Measurements from ENCODE around the gene DLEC1. TPM values are rescaled to one million over a fixed set of nuclear protein-coding genes. Genes with fewer than 3 reads are reported as not detected.

Gene DLEC1
- total RNA-seq, 4 donors from 2014 or later = 0.08 to 2.9 (median 0.57) TPM

GRCh38 chr3:38150780-38151528 lies 111.9 kb downstream of the DLEC1 start:
- no peak for TF ChIP-seq CTCF (IDR thresholded peaks at IDR 0.05)
- no peak for TF ChIP-seq POLR2A (IDR thresholded peaks at IDR 0.05)
- intact Hi-C loops (cut with DNase I; ENCODE audit: low total_unique reads) = no loop called here
- DNase-seq (ENCODE audit: low spot score in 2 of 2) = peak in 1 of 2 donors; percentile 15
- 78 to 81% methylated on average over 3 of the region's 3 CpGs for WGBS, 2 donors
- H3K4me3 ChIP-seq (ENCODE audit: low read depth, poor library complexity, severe bottlenecking) = no peak overlapping the region

DNA sequence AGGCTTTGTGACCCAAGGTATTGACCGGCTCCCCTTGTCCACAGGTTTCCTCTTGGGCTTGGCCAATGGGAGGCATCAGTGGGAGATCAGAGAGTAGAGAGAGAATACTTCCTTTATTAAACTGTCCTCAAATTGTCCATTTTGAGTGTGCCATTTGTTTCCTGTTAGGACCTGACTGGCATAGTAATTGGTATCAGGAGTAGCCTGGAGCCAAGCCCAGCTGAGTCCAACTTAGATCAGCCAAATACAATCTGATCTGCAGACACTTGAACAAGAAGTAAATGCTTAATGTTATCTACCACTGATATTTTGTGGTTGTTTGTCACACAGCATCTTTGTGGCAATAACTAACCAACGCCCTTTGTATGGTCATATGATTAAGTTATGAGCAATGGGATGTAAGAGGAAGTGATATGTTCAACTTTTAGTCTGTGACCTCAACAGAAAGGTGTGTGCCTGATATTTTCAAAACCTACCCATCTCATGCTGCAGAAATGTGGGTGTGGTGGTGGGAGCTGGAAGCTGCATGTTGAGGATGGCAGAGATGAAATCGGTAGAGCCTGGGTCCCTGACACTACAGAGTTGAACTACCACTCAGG lies 112.8 kb downstream of the DLEC1 start:
- 73 to 75% methylated on average over 3 of the region's 3 CpGs for WGBS, 2 donors
- DNase-seq (ENCODE audit: low spot score in 2 of 2) = peak in 1 of 2 donors; percentile 5
- intact Hi-C loops (cut with DNase I; ENCODE audit: low total_unique reads) = no loop called here
- no peak overlapping the region for H3K4me3 ChIP-seq (ENCODE audit: low read depth, poor library complexity, severe bottlenecking)
- TF ChIP-seq POLR2A (IDR thresholded peaks at IDR 0.05) = no peak
- TF ChIP-seq CTCF (IDR thresholded peaks at IDR 0.05) = no peak

GRCh38 chr3:38152609-38153008 lies 113.6 kb downstream of the DLEC1 start:
- no peak overlapping the region for H3K4me3 ChIP-seq (ENCODE audit: low read depth, poor library complexity, severe bottlenecking)
- DNase-seq (ENCODE audit: low spot score in 2 of 2) = no peak
- TF ChIP-seq CTCF (IDR thresholded peaks at IDR 0.05) = no peak
- TF ChIP-seq POLR2A (IDR thresholded peaks at IDR 0.05) = no peak
- intact Hi-C loops (cut with DNase I; ENCODE audit: low total_unique reads) = no loop called here
- WGBS, 2 donors = 93 to 97% methylated on average over 2 of the region's 2 CpGs

GRCh38 chr3:38153221-38153620 lies 114.2 kb downstream of the DLEC1 start:
- 95 to 100% methylated on average over 2 of the region's 2 CpGs for WGBS, 2 donors
- H3K4me3 ChIP-seq (ENCODE audit: low read depth, poor library complexity, severe bottlenecking) = no peak overlapping the region
- TF ChIP-seq CTCF (IDR thresholded peaks at IDR 0.05) = no peak
- DNase-seq (ENCODE audit: low spot score in 2 of 2) = peak in 1 of 2 donors; percentile 45
- intact Hi-C loops (cut with DNase I; ENCODE audit: low total_unique reads) = no loop called here

GRCh38 chr3:38154033-38154494 lies 115.1 kb downstream of the DLEC1 start:
- 39 to 53% methylated on average over 2 of the region's 2 CpGs for WGBS, 2 donors
- intact Hi-C loops (cut with DNase I; ENCODE audit: low total_unique reads) = no loop called here
- DNase-seq (ENCODE audit: low spot score in 2 of 2) = peak; percentile 28 to 64
- no peak for TF ChIP-seq CTCF (IDR thresholded peaks at IDR 0.05)
- no peak for TF ChIP-seq POLR2A (IDR thresholded peaks at IDR 0.05)
- H3K4me3 ChIP-seq (ENCODE audit: low read depth, poor library complexity, severe bottlenecking) = no peak overlapping the region

All from lower leg skin (tissue), 4 donors.